IMR-90 (cell line): ENCODE results near the gene FGR. TPM values are rescaled to one million over a fixed set of nuclear protein-coding genes. Genes with fewer than 3 reads are reported as not detected.

ENCODE experiments used
- ATAC-seq: fragments of 200-7000 bp; cut with Tn5 transposase; 2 replicates; pipeline ENCODE4 v1.9.1; 2020; ENCODE audit warnings: low read depth, mild to moderate bottlenecking, moderate library complexity
- BruUV-seq: library from RNA; stranded (reverse); fragments of 400-500 nt; replicated peaks from 2 replicates; lab custom pipeline; 2021; lab: Mats Ljungman, UMichigan
- CTCF ChIA-PET: fragments of 300-600 bp; formaldehyde crosslinking; extraction: SDS; loops from one replicate; lab custom pipeline; 2021; ENCODE audit warnings: antibody characterized with exemption; lab: Yijun Ruan, JAX
- POLR2A ChIA-PET: fragments of 300-600 bp; sonication (Branson Sonifier 250); formaldehyde crosslinking; loops from one replicate; lab custom pipeline; 2022; ENCODE audit warnings: antibody characterized with exemption; ENCODE audit not compliant: unreplicated experiment; lab: Charles Lee
- DNase-seq: peaks from one replicate; pipeline ENCODE4 v3.0.0; 2013
- H2AFZ ChIP-seq: replicated peaks from 2 replicates; pipeline ENCODE3; 2013; ENCODE audit warnings: low read length, mild to moderate bottlenecking; ENCODE audit not compliant: poor library complexity
- H2AK5ac ChIP-seq: 2 replicates; pipeline ENCODE4 v1.6.1; 2013; ENCODE audit warnings: low read depth, low read length, inconsistent platforms
- H2AK9ac ChIP-seq: replicated peaks from 2 replicates; pipeline ENCODE3; 2013; ENCODE audit warnings: mild to moderate bottlenecking, low read depth, low read length, moderate library complexity; ENCODE audit not compliant: poor library complexity
- H2BK120ac ChIP-seq: 2 replicates; pipeline ENCODE4 v1.6.1; 2013; ENCODE audit warnings: low read depth, low read length, inconsistent platforms
- H2BK15ac ChIP-seq: 3 replicates; pipeline ENCODE4 v1.6.1; 2013; ENCODE audit warnings: low read depth, low read length, inconsistent platforms
- H2BK20ac ChIP-seq: 2 replicates; pipeline ENCODE4 v1.6.1; 2013; ENCODE audit warnings: low read depth, mild to moderate bottlenecking, inconsistent platforms, low read length, moderate library complexity
- H2BK5ac ChIP-seq: 2 replicates; pipeline ENCODE4 v1.6.1; 2013; ENCODE audit warnings: mild to moderate bottlenecking, low read depth, low read length, inconsistent platforms; ENCODE audit not compliant: poor library complexity, severe bottlenecking
- H3K14ac ChIP-seq: replicated peaks from 2 replicates; pipeline ENCODE4 v1.6.1; 2013; ENCODE audit warnings: low read depth, low read length, inconsistent platforms
- H3K18ac ChIP-seq: 2 replicates; pipeline ENCODE4 v1.6.1; 2013; ENCODE audit warnings: low read depth, low read length, control low read depth
- H3K23ac ChIP-seq: 2 replicates; pipeline ENCODE4 v1.6.1; 2013; ENCODE audit warnings: low read depth, low read length, inconsistent platforms
- H3K27ac ChIP-seq: 2 replicates; pipeline ENCODE4 v1.5.1; 2013; ENCODE audit warnings: mild to moderate bottlenecking, control low read depth, low read length; ENCODE audit not compliant: insufficient read depth
- H3K27me3 ChIP-seq: 2 replicates; pipeline ENCODE4 v1.6.1; 2013; ENCODE audit warnings: low read length; ENCODE audit not compliant: control insufficient read depth, insufficient read depth
- H3K36me3 ChIP-seq: 2 replicates; pipeline ENCODE4 v1.6.1; 2013; ENCODE audit warnings: low read length, mixed read lengths; ENCODE audit not compliant: control insufficient read depth, insufficient read depth
- H3K4ac ChIP-seq: 2 replicates; pipeline ENCODE4 v1.6.1; 2013; ENCODE audit warnings: low read depth, low read length, inconsistent platforms
- H3K4me1 ChIP-seq: 2 replicates; pipeline ENCODE4 v1.6.1; 2013; ENCODE audit warnings: low read length, mixed read lengths; ENCODE audit not compliant: control insufficient read depth, insufficient read depth
- H3K4me2 ChIP-seq: 2 replicates; pipeline ENCODE4 v1.6.1; 2013; ENCODE audit warnings: low read depth, mild to moderate bottlenecking, control low read depth, low read length, moderate library complexity
- H3K4me3 ChIP-seq: 2 replicates; pipeline ENCODE4 v1.5.1; 2013; ENCODE audit warnings: low read depth, mild to moderate bottlenecking, control low read depth, low read length, moderate library complexity; ENCODE audit not compliant: insufficient read depth
- H3K56ac ChIP-seq: 2 replicates; pipeline ENCODE4 v1.6.1; 2013; ENCODE audit warnings: low read length, inconsistent platforms; ENCODE audit not compliant: insufficient read depth; ENCODE audit errors: extremely low read depth
- H3K79me1 ChIP-seq, 2 experiments: 2 replicates each; pipeline ENCODE4 v1.6.1; 2013; ENCODE audit warnings: low read length in 2 of 2, inconsistent platforms in 1 of 2, low read depth in 1 of 2
- H3K9ac ChIP-seq: 2 replicates; pipeline ENCODE4 v1.6.1; 2013; ENCODE audit warnings: low read depth, low read length, control low read depth
- H3K9me1 ChIP-seq: 2 replicates; pipeline ENCODE4 v1.6.1; 2013; ENCODE audit warnings: low read length, inconsistent platforms; ENCODE audit not compliant: insufficient read depth
- H3K9me3 ChIP-seq: 2 replicates; pipeline ENCODE4 v1.6.1; 2013; ENCODE audit warnings: low read length; ENCODE audit not compliant: control insufficient read depth, insufficient read depth
- H4K20me1 ChIP-seq: 2 replicates; pipeline ENCODE4 v1.6.1; 2013; ENCODE audit warnings: low read length, inconsistent platforms; ENCODE audit not compliant: insufficient read depth
- H4K5ac ChIP-seq: 2 replicates; pipeline ENCODE4 v1.6.1; 2013; ENCODE audit warnings: mild to moderate bottlenecking, low read depth, low read length, control low read depth
- H4K8ac ChIP-seq, 2 experiments: 2 replicates each; pipeline ENCODE4 v1.6.1; 2013; ENCODE audit warnings: low read depth in 2 of 2, low read length in 2 of 2, control low read depth in 1 of 2, inconsistent platforms in 1 of 2
- H4K91ac ChIP-seq: 2 replicates; pipeline ENCODE4 v1.6.1; 2013; ENCODE audit warnings: low read depth, low read length, inconsistent platforms; ENCODE audit not compliant: insufficient read depth
- CTCF ChIP-seq: conservative IDR thresholded peaks from 2 replicates; pipeline ENCODE4 v1.5.1; 2012; ENCODE audit warnings: mild to moderate bottlenecking, low read depth, low read length, improper control_type of control experiment
- ELK1 ChIP-seq: fragments of 150-350 bp; IDR thresholded peaks from 2 replicates; pipeline ENCODE4 v1.6.1; 2016; ENCODE audit warnings: low read depth, mild to moderate bottlenecking, low read length, moderate library complexity, borderline replicate concordance
- FOS ChIP-seq: fragments of 150-350 bp; IDR thresholded peaks from 2 replicates; pipeline ENCODE4 v1.6.1; 2016; ENCODE audit warnings: low read depth, low read length
- MAZ ChIP-seq: IDR thresholded peaks from 2 replicates; pipeline ENCODE4 v1.6.1; 2012; ENCODE audit warnings: low read depth, mild to moderate bottlenecking, low read length, improper control_type of control experiment, moderate library complexity, borderline replicate concordance
- NFE2L2 ChIP-seq: fragments of 150-350 bp; IDR thresholded peaks from 2 replicates; pipeline ENCODE4 v1.6.1; 2016; ENCODE audit warnings: low read depth, mild to moderate bottlenecking, low read length
- POLR2A ChIP-seq: IDR thresholded peaks from 2 replicates; pipeline ENCODE4 v1.6.1; 2012; ENCODE audit warnings: mild to moderate bottlenecking, low read depth, low read length
- RFX5 ChIP-seq: IDR thresholded peaks from 2 replicates; pipeline ENCODE4 v1.8.0; 2012; ENCODE audit warnings: low read depth, mild to moderate bottlenecking, low read length, moderate library complexity
- SMC3 ChIP-seq: fragments of 150-350 bp; IDR thresholded peaks from 2 replicates; pipeline ENCODE4 v1.6.1; 2016; ENCODE audit warnings: low read depth, mild to moderate bottlenecking, antibody characterized with exemption, low read length, moderate library complexity
- USF2 ChIP-seq: fragments of 150-350 bp; IDR thresholded peaks from 2 replicates; pipeline ENCODE4 v1.6.1; 2017; ENCODE audit warnings: mild to moderate bottlenecking, antibody characterized with exemption, low read length, low read depth
- WGBS, 2 experiments: methylation state at CpG; one replicate each; pipeline versions ENCODE4 v1.1.5 to v1.1.7; 2013; ENCODE audit warnings: missing lambda C conversion rate in 2 of 2; ENCODE audit not compliant: insufficient read length in 1 of 2; ENCODE audit errors: extremely low coverage in 2 of 2; 5-methylcytosine and 5-hydroxymethylcytosine counted together
- dilution Hi-C: fragments of 300-500 bp; cut with HindIII; formaldehyde crosslinking; loops from one replicate; pipeline ENCODE4 v1.14.3; 2018; ENCODE audit warnings: low sequenced_read_pairs; ENCODE audit not compliant: unreplicated experiment
- in situ Hi-C: fragments of 300-500 bp; cut with MboI; formaldehyde crosslinking; loops from 3 replicates; pipeline ENCODE4 v1.14.3; 2019; ENCODE audit warnings: low sequenced_read_pairs, inconsistent platforms, mixed read lengths
- intact Hi-C: fragments of 100-400 bp; cut with micrococcal nuclease; formaldehyde crosslinking; loops from 2 replicates; pipeline ENCODE4 v1.10.0; 2022
- polyA plus RNA-seq, 3 experiments: library from polyadenylated mRNA; depleted of rRNA; stranded (reverse); fragments of >200 nt; gene quantifications; 2 replicates each; pipeline ENCODE4 v1.2.3, GENCODE V29; 2012; ENCODE audit warnings: low replicate concordance in 1 of 3
- total RNA-seq: library from RNA; depleted of rRNA; stranded (reverse); fragments of >200 nt; gene quantifications from 2 replicates; pipeline ENCODE4 v1.2.3, GENCODE V29; 2012

FGR gene
- total and polyA plus RNA-seq, 2 of the 4 experiments (the other 2 are of a cell fraction), result not detected

GRCh38 chr1:27633640-27634176, 1.3 kb downstream of the FGR start (continued):
- TF ChIP-seq CTCF, result no peak
- no peak for TF ChIP-seq NFE2L2
- no peak for TF ChIP-seq USF2

GRCh38 chr1:27633298-27633610, 1.7 kb downstream of the FGR start:
- H2BK20ac ChIP-seq, result no peak overlapping the region
- no peak overlapping the region for H2BK15ac ChIP-seq
- no peak overlapping the region for H4K5ac ChIP-seq
- H3K9me3 ChIP-seq, result no peaks in the 10 kb centered on the region
- H2AFZ ChIP-seq, result no peak overlapping the region
- no peaks in the 10 kb centered on the region for H4K20me1 ChIP-seq
- no peaks in the 10 kb centered on the region for H3K79me1 ChIP-seq
- H3K9me1 ChIP-seq, result no peaks in the 10 kb centered on the region
- ChIA-PET CTCF (no interaction called here), POLR2A (no interaction called here)
- H3K27ac ChIP-seq, result no peak overlapping the region
- BruUV-seq, result no TSS peak
- no peak overlapping the region for H4K8ac ChIP-seq
- no peak overlapping the region for H2AK9ac ChIP-seq
- DNase-seq (no peak), ATAC-seq (no peak)
- no peak overlapping the region for H3K56ac ChIP-seq
- H3K4me3 ChIP-seq, result no peak overlapping the region
- no peak overlapping the region for H2BK120ac ChIP-seq
- TF ChIP-seq ELK1 (no peak), MAZ (no peak), POLR2A (no peak), SMC3 (no peak), FOS (no peak), RFX5 (no peak)
- no peak overlapping the region for H4K91ac ChIP-seq
- in situ Hi-C loops, result no loop called here
- no peaks in the 10 kb centered on the region for H3K4me1 ChIP-seq
- dilution Hi-C loops, result no loop called here
- no peaks in the 10 kb centered on the region for H3K36me3 ChIP-seq
- H3K27me3 ChIP-seq, result peaks cover 59% of the 10 kb centered on the region
- intact Hi-C loops, result no loop called here
- no peak overlapping the region for H2AK5ac ChIP-seq
- no peak overlapping the region for H3K14ac ChIP-seq
- no peak overlapping the region for H2BK5ac ChIP-seq
- H3K9ac ChIP-seq, result no peak overlapping the region
- H3K18ac ChIP-seq, result no peak overlapping the region
- WGBS, 2 experiments, result no CpG with 5 or more reads among the region's 5 CpGs
- no peak overlapping the region for H3K4ac ChIP-seq
- H3K23ac ChIP-seq, result no peak overlapping the region
- no peak overlapping the region for H3K4me2 ChIP-seq
